ENCODE measurements around the gene PLGRKT.

DNA sequence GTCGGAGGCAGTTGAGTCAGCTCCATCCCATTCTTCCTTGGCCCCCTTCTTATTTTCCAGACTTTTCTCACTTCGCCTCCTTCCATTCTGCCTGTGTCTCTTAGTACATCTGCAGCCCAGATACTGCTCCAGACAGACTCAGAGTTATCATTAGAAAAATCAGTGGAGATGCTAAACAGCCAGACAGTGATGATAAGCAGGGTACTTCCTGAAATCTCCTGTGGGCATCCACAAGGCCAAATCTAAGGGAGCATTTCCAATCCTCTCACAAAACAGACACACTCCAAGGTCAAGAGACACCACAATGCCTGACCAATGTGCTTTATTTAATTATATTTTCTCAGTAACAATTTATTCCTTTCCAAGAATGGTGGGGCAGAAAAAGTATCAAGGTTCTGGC lies 83.5 kb downstream of the PLGRKT start:
- TF ChIP-seq, protein P1, sequence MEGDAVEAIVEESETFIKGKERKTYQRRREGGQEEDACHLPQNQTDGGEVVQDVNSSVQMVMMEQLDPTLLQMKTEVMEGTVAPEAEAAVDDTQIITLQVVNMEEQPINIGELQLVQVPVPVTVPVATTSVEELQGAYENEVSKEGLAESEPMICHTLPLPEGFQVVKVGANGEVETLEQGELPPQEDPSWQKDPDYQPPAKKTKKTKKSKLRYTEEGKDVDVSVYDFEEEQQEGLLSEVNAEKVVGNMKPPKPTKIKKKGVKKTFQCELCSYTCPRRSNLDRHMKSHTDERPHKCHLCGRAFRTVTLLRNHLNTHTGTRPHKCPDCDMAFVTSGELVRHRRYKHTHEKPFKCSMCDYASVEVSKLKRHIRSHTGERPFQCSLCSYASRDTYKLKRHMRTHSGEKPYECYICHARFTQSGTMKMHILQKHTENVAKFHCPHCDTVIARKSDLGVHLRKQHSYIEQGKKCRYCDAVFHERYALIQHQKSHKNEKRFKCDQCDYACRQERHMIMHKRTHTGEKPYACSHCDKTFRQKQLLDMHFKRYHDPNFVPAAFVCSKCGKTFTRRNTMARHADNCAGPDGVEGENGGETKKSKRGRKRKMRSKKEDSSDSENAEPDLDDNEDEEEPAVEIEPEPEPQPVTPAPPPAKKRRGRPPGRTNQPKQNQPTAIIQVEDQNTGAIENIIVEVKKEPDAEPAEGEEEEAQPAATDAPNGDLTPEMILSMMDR (conservative IDR thresholded peaks at IDR 0.05; ENCODE audit: low read length): no peak
- no peak for TF ChIP-seq EZH2phosphoT487 (IDR thresholded peaks at IDR 0.05; ENCODE audit: borderline replicate concordance, low read depth, low read length)
